Activated naive CD4-positive, alpha-beta T cell treated with anti-CD3 and anti-CD28 coated beads, Interleukin-2, amount 10 ng/mL, durations not matched to agents 7 days and 5 days (primary cell): ENCODE data around the gene RPL36AL.
"Not testable (repeated sequence)": the region's sequence is repeated elsewhere in the genome, so short reads cannot be mapped to it uniquely, and the experiment has no call there.

ENCODE experiments used
- CTCF ChIA-PET: fragments of 350-600 bp; sonication (Branson Sonifier 250); formaldehyde crosslinking; loops from one replicate; lab custom pipeline; 2021; ENCODE audit warnings: antibody characterized with exemption; lab: Charles Lee
- DNase-seq: peaks from one replicate; pipeline ENCODE4 v3.0.0-alpha.2; 2020
- H3K27ac Mint-ChIP-seq: one replicate; pipeline ENCODE4 v1.8.0; 2021; ENCODE audit warnings: mild to moderate bottlenecking, moderate library complexity, mixed read lengths
- H3K27me3 Mint-ChIP-seq: one replicate; pipeline ENCODE4 v1.8.0; 2021; ENCODE audit warnings: mild to moderate bottlenecking, mixed read lengths
- H3K36me3 Mint-ChIP-seq: one replicate; pipeline ENCODE4 v1.8.0; 2021; ENCODE audit warnings: mixed read lengths
- H3K4me1 Mint-ChIP-seq: one replicate; pipeline ENCODE4 v1.8.0; 2021; ENCODE audit warnings: mixed read lengths
- H3K4me3 Mint-ChIP-seq: one replicate; pipeline ENCODE4 v1.8.0; 2021; ENCODE audit warnings: mild to moderate bottlenecking, moderate library complexity, mixed read lengths
- H3K9me3 Mint-ChIP-seq: one replicate; pipeline ENCODE4 v1.8.0; 2021; ENCODE audit warnings: mixed read lengths

The RPL36AL gene

DNA sequence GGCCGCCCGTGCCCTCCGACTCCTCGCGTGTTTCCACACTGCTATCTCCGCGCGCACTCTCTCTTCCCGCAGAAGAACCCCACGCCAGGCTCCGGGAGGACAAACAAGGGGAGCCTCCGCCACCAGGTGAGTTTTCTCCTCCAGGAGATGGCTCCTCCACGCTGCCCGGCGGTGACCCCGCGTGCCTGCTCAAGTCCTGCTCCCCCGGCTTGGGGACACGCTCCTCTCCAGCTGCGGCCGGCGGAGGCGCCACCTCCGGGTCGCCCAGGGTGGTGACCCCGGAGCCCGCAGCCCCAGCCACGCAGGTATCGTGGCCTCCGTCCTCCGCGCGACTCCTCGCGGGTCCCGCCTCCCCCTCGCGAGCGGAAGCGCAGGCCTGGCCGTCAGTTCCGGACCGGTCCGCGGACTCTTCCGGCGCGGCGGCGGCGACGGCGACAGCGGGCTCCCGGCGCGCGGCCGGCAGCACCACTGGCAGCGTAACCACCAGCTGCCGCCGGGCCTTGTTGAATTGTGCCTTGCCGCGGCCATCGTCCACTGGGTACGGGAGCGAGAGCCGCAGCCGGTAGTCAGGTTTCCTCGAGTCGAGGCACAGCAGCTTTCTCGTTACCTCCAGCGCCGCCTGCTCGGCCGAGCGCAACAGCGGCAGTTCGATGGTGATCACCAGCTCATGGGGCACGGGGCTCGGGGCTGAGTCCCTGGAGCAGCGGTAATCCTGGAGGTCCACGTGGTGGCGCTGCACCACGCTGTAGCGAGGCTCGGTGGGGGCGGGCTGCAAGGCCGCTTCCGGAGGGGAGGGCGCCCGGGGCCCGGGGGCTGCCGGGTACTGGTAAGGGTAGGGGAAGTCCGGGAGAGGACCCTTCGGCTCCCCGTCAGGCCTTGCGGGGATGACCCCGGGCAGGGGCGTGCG, 13.5 kb upstream of the RPL36AL start:
- H3K27me3 Mint-ChIP-seq, result no peaks in the 10 kb centered on the region
- peak overlapping the region; percentile 95 for H3K27ac Mint-ChIP-seq
- peak; percentile 96 for DNase-seq
- CTCF ChIA-PET, result interaction anchor here (0.5 to 3.3 kb wide), 15 partner anchors 10 to 229 kb away, joined by 3 to 27 read pairs (median 7); partner anchors contain the start of genes KLHDC2, MGAT2, NEMF and RPL36AL
- peak overlapping the region; percentile 90 for H3K4me3 Mint-ChIP-seq
- peaks cover 59% of the 10 kb centered on the region for H3K4me1 Mint-ChIP-seq
- no peaks in the 10 kb centered on the region for H3K9me3 Mint-ChIP-seq
- H3K36me3 Mint-ChIP-seq, result peaks cover 25% of the 10 kb centered on the region

DNA sequence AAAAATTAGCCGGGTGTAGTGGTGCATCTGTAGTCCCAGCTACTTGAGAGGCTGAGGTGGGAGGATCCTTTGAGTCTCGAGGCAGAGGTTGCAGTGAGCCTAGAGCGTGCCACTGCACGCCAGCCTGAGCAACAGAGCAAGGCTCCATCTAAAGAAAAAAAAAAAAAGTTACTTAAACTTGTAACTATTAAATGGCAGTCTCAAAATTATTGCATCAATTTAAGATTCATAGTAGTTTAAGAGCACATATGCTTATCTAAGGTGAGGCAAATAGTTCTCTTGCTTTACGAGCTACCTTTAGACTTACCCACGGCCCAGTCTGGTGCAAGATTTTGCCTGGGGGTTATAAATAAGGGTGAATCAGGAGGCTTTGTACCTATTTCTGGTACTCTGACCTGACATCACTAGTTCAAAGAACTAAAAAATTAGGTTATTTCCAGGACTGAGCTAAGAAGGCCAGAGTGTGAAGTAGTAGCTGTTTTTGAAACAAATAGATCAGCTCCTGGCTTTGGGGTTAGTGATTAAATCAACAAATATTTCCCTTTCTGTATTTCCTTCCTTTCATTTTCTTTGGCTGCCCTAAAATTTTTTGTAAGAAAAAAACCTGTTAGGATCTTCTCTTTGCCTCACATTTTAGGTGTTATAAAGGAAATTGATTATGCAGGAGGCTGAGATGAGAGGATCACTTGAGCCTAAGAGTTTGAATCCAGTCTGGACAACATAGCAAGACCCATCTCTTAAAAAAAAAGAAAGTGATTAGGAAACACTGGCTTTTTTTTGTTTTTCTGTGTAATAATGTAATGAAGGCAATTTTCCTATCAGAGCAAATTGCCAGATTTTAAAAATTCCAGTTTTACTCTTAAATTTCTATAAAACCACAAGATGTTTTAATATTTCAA, 3.8 kb upstream of the RPL36AL start:
- Mint-ChIP-seq H3K4me3 (peak overlapping the region; percentile 99), H3K27me3 (no peaks in the 10 kb centered on the region), H3K4me1 (peaks cover 51% of the 10 kb centered on the region), H3K36me3 (peaks cover 47% of the 10 kb centered on the region), H3K9me3 (no peaks in the 10 kb centered on the region), H3K27ac (peak overlapping the region; percentile 80)
- CTCF ChIA-PET, result interaction anchor here (0.9 to 2.0 kb wide), 2 partner anchors 9 to 205 kb away, joined by 4 to 18 read pairs; no protein-coding TSS in a partner anchor
- DNase-seq, result no peak

DNA sequence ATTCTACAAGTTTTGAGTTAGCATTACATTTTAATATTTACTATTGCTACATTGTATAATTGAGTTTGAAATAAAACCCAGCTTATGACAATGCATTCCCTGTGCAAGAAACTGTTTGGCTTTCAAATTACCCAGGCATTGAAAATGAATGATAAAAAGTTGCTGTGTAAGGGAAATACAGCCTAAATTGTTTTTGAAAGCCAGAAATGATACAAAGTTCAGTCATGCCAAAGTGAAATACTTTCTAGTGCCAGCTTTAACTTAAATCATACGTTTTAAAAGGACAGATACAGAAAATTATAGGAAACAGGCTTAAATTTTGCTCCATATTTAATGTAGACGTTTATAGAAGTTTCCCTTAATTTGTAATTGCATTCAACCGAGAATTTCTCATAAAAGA, 3.0 kb upstream of the RPL36AL start:
- peak overlapping the region; percentile 99 for H3K4me3 Mint-ChIP-seq
- no peaks in the 10 kb centered on the region for H3K27me3 Mint-ChIP-seq
- no peaks in the 10 kb centered on the region for H3K9me3 Mint-ChIP-seq
- no peak for DNase-seq
- peaks cover 57% of the 10 kb centered on the region for H3K4me1 Mint-ChIP-seq
- H3K27ac Mint-ChIP-seq, result peak overlapping the region; percentile 80
- H3K36me3 Mint-ChIP-seq, result peaks cover 52% of the 10 kb centered on the region
- CTCF ChIA-PET, result interaction anchor here (0.9 to 2.0 kb wide), 2 partner anchors 10 to 206 kb away, joined by 4 to 18 read pairs; no protein-coding TSS in a partner anchor

GRCh38 chr14:49622022-49622607, 1.7 kb upstream of the RPL36AL start:
- peak overlapping the region; percentile 99 for H3K27ac Mint-ChIP-seq
- no peaks in the 10 kb centered on the region for H3K9me3 Mint-ChIP-seq
- H3K27me3 Mint-ChIP-seq, result no peaks in the 10 kb centered on the region
- H3K4me3 Mint-ChIP-seq, result peak overlapping the region; percentile 99
- peaks cover 61% of the 10 kb centered on the region for H3K4me1 Mint-ChIP-seq
- no peak for DNase-seq
- CTCF ChIA-PET, result interaction anchor here (1.4 to 3.4 kb wide), 3 partner anchors 13 to 145 kb away, joined by 3 to 27 read pairs (median 5); partner anchors contain the start of genes DNAAF2 and RPS29
- peaks cover 59% of the 10 kb centered on the region for H3K36me3 Mint-ChIP-seq

DNA sequence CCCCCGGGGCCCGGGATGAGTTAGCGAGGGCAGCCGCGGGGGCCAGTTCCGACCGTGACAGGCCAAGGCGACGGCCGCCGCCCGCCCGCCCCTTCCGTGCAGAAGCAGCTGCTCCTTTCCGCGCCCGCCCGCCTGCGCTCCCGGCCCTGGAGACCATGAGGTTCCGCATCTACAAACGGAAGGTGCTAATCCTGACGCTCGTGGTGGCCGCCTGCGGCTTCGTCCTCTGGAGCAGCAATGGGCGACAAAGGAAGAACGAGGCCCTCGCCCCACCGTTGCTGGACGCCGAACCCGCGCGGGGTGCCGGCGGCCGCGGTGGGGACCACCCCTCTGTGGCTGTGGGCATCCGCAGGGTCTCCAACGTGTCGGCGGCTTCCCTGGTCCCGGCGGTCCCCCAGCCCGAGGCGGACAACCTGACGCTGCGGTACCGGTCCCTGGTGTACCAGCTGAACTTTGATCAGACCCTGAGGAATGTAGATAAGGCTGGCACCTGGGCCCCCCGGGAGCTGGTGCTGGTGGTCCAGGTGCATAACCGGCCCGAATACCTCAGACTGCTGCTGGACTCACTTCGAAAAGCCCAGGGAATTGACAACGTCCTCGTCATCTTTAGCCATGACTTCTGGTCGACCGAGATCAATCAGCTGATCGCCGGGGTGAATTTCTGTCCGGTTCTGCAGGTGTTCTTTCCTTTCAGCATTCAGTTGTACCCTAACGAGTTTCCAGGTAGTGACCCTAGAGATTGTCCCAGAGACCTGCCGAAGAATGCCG, 872 bp upstream of the RPL36AL start:
- Mint-ChIP-seq H3K4me1 (peaks cover 62% of the 10 kb centered on the region), H3K9me3 (no peaks in the 10 kb centered on the region), H3K36me3 (peaks cover 61% of the 10 kb centered on the region), H3K27me3 (no peaks in the 10 kb centered on the region), H3K27ac (peak overlapping the region; percentile 99), H3K4me3 (peak overlapping the region; percentile 99)
- DNase-seq, result peak; percentile 77
- CTCF ChIA-PET, result interaction anchor here (1.0 to 3.4 kb wide), 7 partner anchors 9 to 160 kb away, joined by 3 to 27 read pairs (median 5); partner anchors contain the start of genes DNAAF2, KLHDC1 and RPS29

DNA sequence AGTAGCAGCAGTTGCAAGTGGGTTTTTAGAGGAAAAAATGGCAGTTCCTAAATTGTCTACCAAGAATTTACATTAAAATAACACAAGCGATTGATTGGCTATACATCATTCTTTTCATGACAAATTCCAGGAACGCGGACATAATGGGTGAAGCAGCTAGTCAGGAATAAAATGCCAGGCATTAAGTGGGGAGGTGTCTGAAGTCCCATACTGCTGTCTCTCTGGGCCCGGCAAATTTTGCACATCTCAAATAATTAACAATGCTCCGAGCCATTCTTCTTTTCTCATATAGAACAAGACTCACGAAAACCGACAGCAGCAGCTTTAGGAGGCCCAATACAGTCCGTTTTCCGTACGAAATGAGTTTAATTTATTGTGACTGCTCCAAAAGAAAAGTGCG, 696 bp downstream of the RPL36AL start:
- no peak for DNase-seq
- Mint-ChIP-seq H3K36me3 (peaks cover 59% of the 10 kb centered on the region), H3K27me3 (no peaks in the 10 kb centered on the region), H3K27ac (peak overlapping the region; percentile 99), H3K4me1 (peaks cover 60% of the 10 kb centered on the region), H3K4me3 (peak overlapping the region; percentile 99), H3K9me3 (no peaks in the 10 kb centered on the region)
- CTCF ChIA-PET, result interaction anchor here (0.6 to 3.4 kb wide), 8 partner anchors 10 to 158 kb away, joined by 3 to 27 read pairs (median 3); partner anchors contain the start of genes DNAAF2, KLHDC1 and LRR1

- peak overlapping the region; percentile 99 for H3K4me3 Mint-ChIP-seq
- peaks cover 58% of the 10 kb centered on the region for H3K36me3 Mint-ChIP-seq
- DNase-seq, H3K9me3 Mint-ChIP-seq, H3K27me3 Mint-ChIP-seq: not testable (repeated sequence)
- peak overlapping the region; percentile 99 for H3K27ac Mint-ChIP-seq
- H3K4me1 Mint-ChIP-seq, result peaks cover 57% of the 10 kb centered on the region
- CTCF ChIA-PET, result interaction anchor here (3.4 kb wide), 1 partner anchor 15 kb away, joined by 27 read pairs; the partner anchor contains the start of gene DNAAF2
Observed at GRCh38 chr14:49619273-49619672, 1.2 kb downstream of the RPL36AL start.

- H3K27me3 Mint-ChIP-seq, result no peaks in the 10 kb centered on the region
- CTCF ChIA-PET, result no interaction called here
- H3K4me1 Mint-ChIP-seq, result peaks cover 44% of the 10 kb centered on the region
- H3K36me3 Mint-ChIP-seq, result peaks cover 53% of the 10 kb centered on the region
- H3K27ac Mint-ChIP-seq, result peak overlapping the region; percentile 78
- no peaks in the 10 kb centered on the region for H3K9me3 Mint-ChIP-seq
- DNase-seq, result no peak
- H3K4me3 Mint-ChIP-seq, result peak overlapping the region; percentile 3
Observed at GRCh38 chr14:49617852-49618519, 2.4 kb downstream of the RPL36AL start.

- Mint-ChIP-seq H3K27ac (no peak overlapping the region), H3K4me3 (no peak overlapping the region), H3K9me3 (no peaks in the 10 kb centered on the region), H3K4me1 (peaks cover 42% of the 10 kb centered on the region), H3K36me3 (peaks cover 46% of the 10 kb centered on the region), H3K27me3 (no peaks in the 10 kb centered on the region)
- CTCF ChIA-PET, result no interaction called here
- no peak for DNase-seq
Observed at GRCh38 chr14:49615776-49616175, 4.7 kb downstream of the RPL36AL start.

DNA sequence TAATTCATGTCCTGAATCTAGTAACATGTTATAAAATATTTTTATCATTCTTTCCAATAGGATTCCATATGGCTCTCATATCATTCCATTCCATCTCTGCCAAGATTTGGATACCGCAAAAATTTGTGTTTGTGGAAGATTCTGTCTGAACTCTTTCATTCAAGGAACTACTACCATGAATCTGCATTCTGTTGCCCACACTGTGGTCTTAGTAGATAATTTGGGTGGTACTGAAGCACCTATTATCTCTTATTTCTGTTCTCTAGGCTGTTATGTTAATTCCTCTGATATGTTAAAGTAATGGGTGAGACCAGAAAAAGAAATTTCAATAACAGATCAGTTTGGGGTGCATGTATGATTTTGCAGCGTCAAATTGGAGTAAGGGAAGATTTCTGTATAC, 6.2 kb downstream of the RPL36AL start:
- Mint-ChIP-seq H3K4me1 (peaks cover 34% of the 10 kb centered on the region), H3K27ac (no peak overlapping the region), H3K4me3 (no peak overlapping the region), H3K36me3 (peaks cover 45% of the 10 kb centered on the region), H3K9me3 (no peaks in the 10 kb centered on the region), H3K27me3 (no peaks in the 10 kb centered on the region)
- CTCF ChIA-PET, result no interaction called here
- DNase-seq, result no peak

- Mint-ChIP-seq H3K27ac (no peak overlapping the region), H3K27me3 (no peaks in the 10 kb centered on the region), H3K9me3 (no peaks in the 10 kb centered on the region), H3K4me3 (no peak overlapping the region), H3K4me1 (peaks cover 26% of the 10 kb centered on the region), H3K36me3 (peaks cover 40% of the 10 kb centered on the region)
- no peak for DNase-seq
- CTCF ChIA-PET, result no interaction called here
Observed at GRCh38 chr14:49612671-49613070, 7.8 kb downstream of the RPL36AL start.

DNA sequence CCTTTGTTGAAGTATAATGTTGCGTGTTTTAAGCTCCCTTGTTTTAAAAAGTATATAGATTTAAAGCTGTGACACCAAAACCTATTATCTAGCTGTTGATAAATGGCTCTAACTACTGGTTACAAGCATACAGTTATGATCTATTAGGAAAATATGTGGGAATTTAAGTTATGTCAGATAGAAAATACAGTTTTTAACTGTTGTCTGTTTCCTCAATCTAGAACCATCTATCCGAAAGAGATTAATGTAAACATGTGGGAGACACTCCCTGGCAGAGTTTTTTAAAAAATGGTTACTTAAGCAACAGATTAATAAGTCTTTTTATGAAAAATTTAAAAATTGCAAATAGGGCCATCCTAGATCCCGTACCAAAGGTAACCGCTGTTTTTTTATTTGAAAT, 8.2 kb downstream of the RPL36AL start:
- Mint-ChIP-seq H3K27me3 (no peaks in the 10 kb centered on the region), H3K36me3 (peaks cover 40% of the 10 kb centered on the region), H3K9me3 (no peaks in the 10 kb centered on the region), H3K27ac (no peak overlapping the region), H3K4me3 (no peak overlapping the region), H3K4me1 (peaks cover 22% of the 10 kb centered on the region)
- DNase-seq, result no peak
- CTCF ChIA-PET, result no interaction called here
